Measurements from ENCODE around the gene MYO1E.

- no peak for TF ChIP-seq CTCF (IDR thresholded peaks at IDR 0.05; ENCODE audit: insufficient read depth, low read length, poor library complexity, severe bottlenecking)
- TF ChIP-seq EZH2phosphoT487 (conservative IDR thresholded peaks at IDR 0.05; ENCODE audit: low read length), result no peak
Measured at GRCh38 chr15:59405079-59405478, 32.4 kb upstream of the MYO1E start.
